SH-SY5Y (cell line): Measurements from ENCODE around the gene SETD1A.

Experiments used
- GATA2 ChIP-seq: IDR thresholded peaks from 2 replicates; pipeline ENCODE4 v1.6.1; 2011; ENCODE audit warnings: mild to moderate bottlenecking, low read depth, low read length
- GATA3 ChIP-seq: IDR thresholded peaks from 2 replicates; pipeline ENCODE4 v1.6.1; 2011; ENCODE audit warnings: low read depth, mild to moderate bottlenecking, low read length, moderate library complexity

DNA sequence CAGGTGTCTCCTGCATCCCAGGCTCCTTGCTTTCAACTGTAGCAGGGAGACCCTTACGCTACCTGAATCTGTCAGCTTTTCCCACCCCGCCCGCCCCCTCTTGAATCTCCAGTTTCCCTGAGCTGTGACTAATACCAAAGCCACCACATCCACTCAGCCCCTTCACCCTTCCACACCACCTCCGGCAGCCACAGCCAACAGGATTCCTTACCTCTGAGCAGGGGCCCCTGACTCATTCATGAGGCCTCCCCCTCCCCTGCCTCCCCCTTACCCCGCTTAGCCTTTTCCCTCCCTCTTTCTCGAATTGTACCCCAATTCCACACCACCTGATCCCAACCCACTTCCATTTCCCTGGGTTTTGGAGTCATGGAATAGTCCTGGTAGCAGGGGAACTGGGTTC, 50.6 kb downstream of the SETD1A start:
- TF ChIP-seq GATA2 (no peak), GATA3 (no peak)
